ENCODE data around the gene KDM2A. TPM values are rescaled to one million over a fixed set of nuclear protein-coding genes. Genes with fewer than 3 reads are reported as not detected.
"Not testable (repeated sequence)": the region's sequence is repeated elsewhere in the genome, so short reads cannot be mapped to it uniquely, and the experiment has no call there.

The KDM2A gene
- polyA plus RNA-seq, 4 donors = 72.3 to 82.1 (median 75.9) TPM

GRCh38 chr11:67117176-67117575, 1.9 kb upstream of the KDM2A start:
- DNase-seq (ENCODE audit: low read depth in 4 of 4, low spot score in 3 of 4) = no peak

- no peak for DNase-seq (ENCODE audit: low read depth in 4 of 4, low spot score in 3 of 4)
These were observed 1.3 kb upstream of the KDM2A start for GRCh38 chr11:67117672-67118180.

- DNase-seq (ENCODE audit: low read depth in 4 of 4, low spot score in 3 of 4) = no peak
These were observed 789 bp upstream of the KDM2A start for GRCh38 chr11:67118181-67118766.

- no peak for DNase-seq (ENCODE audit: low read depth in 4 of 4, low spot score in 3 of 4)
These were observed 725 bp downstream of the KDM2A start for GRCh38 chr11:67119585-67120391.

- no peak for DNase-seq (ENCODE audit: low read depth in 4 of 4, low spot score in 3 of 4)
These were observed 1.4 kb downstream of the KDM2A start for GRCh38 chr11:67120456-67120855.

GRCh38 chr11:67120881-67121710, 2.0 kb downstream of the KDM2A start:
- no peak for DNase-seq (ENCODE audit: low read depth in 4 of 4, low spot score in 3 of 4)

GRCh38 chr11:67123801-67124200, 4.7 kb downstream of the KDM2A start:
- DNase-seq (ENCODE audit: low read depth in 4 of 4, low spot score in 3 of 4) = not testable (repeated sequence)

- not testable (repeated sequence) for DNase-seq (ENCODE audit: low read depth in 4 of 4, low spot score in 3 of 4)
These were observed 7.2 kb downstream of the KDM2A start for GRCh38 chr11:67126243-67126642.

GRCh38 chr11:67126986-67127385, 7.9 kb downstream of the KDM2A start:
- no peak for DNase-seq (ENCODE audit: low read depth in 4 of 4, low spot score in 3 of 4)

GRCh38 chr11:67130861-67131260, 11.8 kb downstream of the KDM2A start:
- not testable (repeated sequence) for DNase-seq (ENCODE audit: low read depth in 4 of 4, low spot score in 3 of 4)

- no peak for DNase-seq (ENCODE audit: low read depth in 4 of 4, low spot score in 3 of 4)
These were observed 17.1 kb downstream of the KDM2A start for GRCh38 chr11:67136156-67136555.

GRCh38 chr11:67138922-67139321, 19.9 kb downstream of the KDM2A start:
- no peak for DNase-seq (ENCODE audit: low read depth in 4 of 4, low spot score in 3 of 4)

GRCh38 chr11:67146516-67147226, 27.6 kb downstream of the KDM2A start:
- DNase-seq (ENCODE audit: low read depth in 4 of 4, low spot score in 3 of 4) = no peak

GRCh38 chr11:67153971-67154370, 34.9 kb downstream of the KDM2A start:
- no peak for DNase-seq (ENCODE audit: low read depth in 4 of 4, low spot score in 3 of 4)

- DNase-seq (ENCODE audit: low read depth in 4 of 4, low spot score in 3 of 4) = no peak
These were observed 35.7 kb downstream of the KDM2A start for GRCh38 chr11:67154726-67155125.

GRCh38 chr11:67157691-67158090, 38.6 kb downstream of the KDM2A start:
- no peak for DNase-seq (ENCODE audit: low read depth in 4 of 4, low spot score in 3 of 4)

- no peak for DNase-seq (ENCODE audit: low read depth in 4 of 4, low spot score in 3 of 4)
These were observed 39.2 kb downstream of the KDM2A start for GRCh38 chr11:67158221-67158620.

- DNase-seq (ENCODE audit: low read depth in 4 of 4, low spot score in 3 of 4) = no peak
These were observed 41.0 kb downstream of the KDM2A start for GRCh38 chr11:67160045-67160444.

- no peak for DNase-seq (ENCODE audit: low read depth in 4 of 4, low spot score in 3 of 4)
These were observed 42.1 kb downstream of the KDM2A start for GRCh38 chr11:67160872-67161783.

Data from right renal pelvis (tissue), 4 donors.